Retinal pigment epithelial cell (primary cell): ENCODE data around the gene CPNE2.

ENCODE experiments used
- DNase-seq: peaks from one replicate; pipeline ENCODE4 v3.0.0-alpha.2; 2010; ENCODE audit warnings: low read depth
- H3K4me3 ChIP-seq: 2 replicates; pipeline ENCODE4 v1.5.1; 2011; ENCODE audit warnings: mild to moderate bottlenecking, low read length, control low read depth, moderate library complexity
- CTCF ChIP-seq: conservative IDR thresholded peaks from 2 replicates; pipeline ENCODE4 v1.5.1; 2011; ENCODE audit warnings: low read depth, low read length, control low read depth, inconsistent platforms

Gene CPNE2

GRCh38 chr16:57138281-57138935, 46.0 kb downstream of the CPNE2 start:
- H3K4me3 ChIP-seq, result no peak overlapping the region
- no peak for DNase-seq
- TF ChIP-seq CTCF, result no peak

GRCh38 chr16:57140931-57141668, 48.7 kb downstream of the CPNE2 start:
- TF ChIP-seq CTCF, result no peak
- DNase-seq, result no peak
- H3K4me3 ChIP-seq, result no peak overlapping the region

- TF ChIP-seq CTCF, result no peak
- DNase-seq, result no peak
- H3K4me3 ChIP-seq, result no peak overlapping the region
Measured at GRCh38 chr16:57141822-57142631, 49.6 kb downstream of the CPNE2 start.

- DNase-seq, result no peak
- no peak for TF ChIP-seq CTCF
- no peak overlapping the region for H3K4me3 ChIP-seq
Measured at GRCh38 chr16:57143149-57143921, 51.0 kb downstream of the CPNE2 start.

- TF ChIP-seq CTCF, result no peak
- no peak overlapping the region for H3K4me3 ChIP-seq
- no peak for DNase-seq
Measured at GRCh38 chr16:57144027-57144426, 51.6 kb downstream of the CPNE2 start.

- TF ChIP-seq CTCF, result no peak
- no peak for DNase-seq
- no peak overlapping the region for H3K4me3 ChIP-seq
Measured at GRCh38 chr16:57145046-57146021, 53.0 kb downstream of the CPNE2 start.
